Measurements from ENCODE around the gene ANKS3.

- no peak for TF ChIP-seq CTCF (conservative IDR thresholded peaks at IDR 0.05; ENCODE audit: low read length)
- TF ChIP-seq EZH2phosphoT487 (IDR thresholded peaks at IDR 0.05; ENCODE audit: borderline replicate concordance, low read depth, low read length) = no peak
Observed at GRCh38 chr16:4765511-4766474, 31.7 kb upstream of the ANKS3 start.
